HG02981 (cell line): ENCODE measurements around the gene SYNPO.

Experiments used
- ATAC-seq: cut with Tn5 transposase; IDR thresholded peaks from one replicate; pipeline ENCODE4 v1.9.1; 2021; ENCODE audit warnings: mild to moderate bottlenecking, moderate library complexity; ENCODE audit not compliant: unreplicated experiment

Gene SYNPO

DNA sequence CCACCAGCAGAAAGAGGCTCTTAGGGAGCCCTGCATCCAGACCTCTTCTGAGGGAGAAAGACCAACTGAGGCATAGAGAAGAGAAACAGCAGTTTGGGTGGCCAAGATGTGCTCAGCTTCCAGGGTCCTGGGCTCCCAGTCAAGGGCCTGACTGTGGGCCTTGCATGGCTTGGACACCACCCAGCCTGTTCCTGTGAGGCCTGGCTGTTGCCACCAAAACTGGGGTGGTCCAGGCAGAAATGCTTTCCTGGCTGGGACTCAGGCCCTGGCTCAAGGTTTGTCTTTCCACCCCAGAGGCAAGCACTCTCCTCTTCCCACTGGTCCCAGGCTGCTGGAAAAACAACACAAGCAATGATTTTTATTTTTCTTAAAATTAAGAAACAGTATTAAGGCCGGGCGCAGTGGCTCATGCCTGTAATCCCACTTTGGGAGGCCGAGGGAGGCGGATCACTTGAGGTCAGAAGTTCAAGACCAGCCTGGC lies 33.9 kb downstream of the SYNPO start:
- no peak for ATAC-seq

DNA sequence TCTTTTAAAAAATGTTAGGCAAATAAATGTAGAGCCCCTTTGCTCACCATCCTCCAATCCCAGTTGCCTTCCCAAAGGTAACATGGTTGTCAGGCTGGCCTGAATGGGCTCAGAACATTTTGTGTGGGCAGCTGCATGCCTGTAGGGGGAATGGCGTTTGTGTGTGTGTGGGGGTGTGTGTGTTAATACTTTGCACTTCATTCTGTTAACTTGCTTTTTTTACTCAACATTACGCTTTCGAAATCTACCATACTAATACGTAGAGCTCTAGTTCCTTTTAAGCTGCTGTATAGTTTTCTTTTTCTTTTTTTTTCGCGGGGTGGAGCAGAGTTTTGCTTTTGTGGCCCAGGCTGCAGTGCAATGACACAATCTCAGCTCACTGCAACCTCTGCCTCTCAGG lies 34.6 kb downstream of the SYNPO start:
- ATAC-seq: no peak

DNA sequence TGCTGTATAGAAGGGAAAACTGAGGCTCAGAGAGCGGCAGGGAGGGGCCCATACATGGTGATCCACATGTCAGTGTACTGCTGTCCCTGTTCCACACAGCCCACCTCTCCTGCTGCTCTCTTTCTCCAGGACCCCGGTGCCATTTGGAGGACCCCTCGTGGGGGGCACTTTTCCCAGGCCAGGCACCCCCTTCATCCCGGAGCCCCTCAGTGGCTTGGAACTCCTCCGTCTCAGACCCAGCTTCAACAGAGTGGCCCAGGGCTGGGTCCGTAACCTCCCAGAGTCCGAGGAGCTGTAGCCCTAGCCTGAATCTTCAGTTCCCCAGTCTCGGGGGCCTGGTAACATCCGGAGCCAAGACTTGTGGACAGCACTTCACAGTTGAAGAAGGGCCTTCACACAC lies 36.1 kb downstream of the SYNPO start:
- ATAC-seq: no peak

DNA sequence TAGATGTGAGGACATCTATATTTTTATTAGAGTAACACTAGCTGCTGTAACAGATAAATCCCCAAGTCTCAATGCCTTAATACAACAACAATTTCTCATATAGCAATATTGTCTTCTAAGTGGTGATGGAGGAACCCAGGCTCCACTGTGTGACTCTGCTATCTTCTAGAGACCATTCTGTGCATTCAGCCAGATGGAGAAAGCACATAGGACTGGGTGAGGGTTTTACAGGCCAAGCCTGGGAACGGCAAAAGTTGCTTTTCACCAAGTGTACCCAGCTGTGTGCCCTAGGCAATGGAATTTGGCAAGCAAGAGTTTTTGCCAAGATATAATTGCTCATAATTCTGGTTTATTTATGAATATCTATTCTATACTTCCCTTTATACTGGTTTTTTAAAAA lies 48.7 kb downstream of the SYNPO start:
- no peak for ATAC-seq

DNA sequence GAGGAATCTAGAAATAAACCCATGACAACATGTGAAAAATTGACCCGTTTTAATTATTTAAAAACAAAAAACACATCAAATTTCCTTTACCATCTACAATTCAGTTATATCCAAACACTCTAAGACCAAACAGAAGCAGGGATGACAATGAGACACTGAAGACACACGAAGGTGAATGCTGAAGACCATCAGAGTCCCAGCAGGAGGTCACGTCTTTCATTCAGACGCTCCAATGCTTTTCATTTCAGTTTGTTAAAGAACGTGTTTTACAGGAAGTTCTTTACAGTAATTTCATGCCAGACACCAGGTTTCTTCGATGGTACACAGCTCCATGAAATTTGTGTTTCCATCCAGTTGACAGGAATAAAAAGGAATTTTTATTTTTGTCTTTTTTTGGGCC lies 50.3 kb downstream of the SYNPO start:
- ATAC-seq: no peak

DNA sequence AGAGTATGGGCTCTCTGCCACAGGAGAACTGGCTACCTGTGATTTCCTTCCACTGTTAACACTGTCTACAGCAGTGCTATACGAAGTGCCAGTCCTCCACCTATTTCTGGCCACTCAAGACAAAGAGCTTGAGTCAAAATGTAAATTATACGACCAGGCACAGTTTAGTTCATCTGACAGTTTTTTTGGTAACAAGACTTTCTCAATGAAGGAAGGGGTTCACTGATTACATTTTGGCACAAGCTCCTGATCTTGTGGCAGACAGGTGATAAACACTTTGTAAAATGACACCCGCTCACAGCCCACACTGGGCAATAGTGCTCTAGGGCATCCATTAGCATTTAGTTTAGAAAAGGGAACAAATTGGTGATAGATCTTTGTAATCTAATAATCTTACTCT lies 51.8 kb downstream of the SYNPO start:
- no peak for ATAC-seq

DNA sequence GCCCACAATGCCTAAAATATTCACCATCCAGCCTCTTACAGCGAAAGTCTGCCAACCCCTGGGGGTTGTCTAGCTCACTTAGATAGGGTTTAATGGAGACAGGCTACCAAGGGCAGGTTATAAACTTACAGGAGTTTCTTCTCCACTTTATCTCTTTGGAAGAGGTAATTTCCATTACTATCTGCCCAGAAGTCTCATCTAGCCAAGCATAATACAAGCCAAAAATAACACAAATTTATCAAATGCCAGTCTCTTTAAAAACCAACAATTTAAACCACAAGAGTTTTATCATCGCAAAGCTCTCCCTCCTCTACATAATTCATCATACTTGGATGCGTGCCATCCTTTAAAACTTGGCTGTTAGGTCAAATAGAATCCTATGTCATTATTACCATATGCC lies 54.2 kb downstream of the SYNPO start:
- ATAC-seq: no peak

DNA sequence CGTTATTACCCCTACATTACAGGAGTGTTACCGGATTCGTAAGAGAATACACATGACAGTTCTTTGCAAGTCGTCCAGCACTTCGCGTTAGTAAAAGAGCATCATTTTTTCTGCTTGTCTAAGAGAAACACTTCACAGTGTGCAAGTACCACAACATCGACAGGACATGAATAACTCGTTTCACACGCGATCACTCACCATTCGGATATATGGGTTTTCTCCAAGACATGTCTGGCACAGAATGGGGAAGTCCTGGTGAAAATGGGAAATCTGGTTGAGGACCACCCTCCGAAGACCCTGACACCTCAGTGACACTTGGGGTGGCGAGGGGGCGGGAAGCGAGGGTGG lies 59.8 kb downstream of the SYNPO start:
- no peak for ATAC-seq

DNA sequence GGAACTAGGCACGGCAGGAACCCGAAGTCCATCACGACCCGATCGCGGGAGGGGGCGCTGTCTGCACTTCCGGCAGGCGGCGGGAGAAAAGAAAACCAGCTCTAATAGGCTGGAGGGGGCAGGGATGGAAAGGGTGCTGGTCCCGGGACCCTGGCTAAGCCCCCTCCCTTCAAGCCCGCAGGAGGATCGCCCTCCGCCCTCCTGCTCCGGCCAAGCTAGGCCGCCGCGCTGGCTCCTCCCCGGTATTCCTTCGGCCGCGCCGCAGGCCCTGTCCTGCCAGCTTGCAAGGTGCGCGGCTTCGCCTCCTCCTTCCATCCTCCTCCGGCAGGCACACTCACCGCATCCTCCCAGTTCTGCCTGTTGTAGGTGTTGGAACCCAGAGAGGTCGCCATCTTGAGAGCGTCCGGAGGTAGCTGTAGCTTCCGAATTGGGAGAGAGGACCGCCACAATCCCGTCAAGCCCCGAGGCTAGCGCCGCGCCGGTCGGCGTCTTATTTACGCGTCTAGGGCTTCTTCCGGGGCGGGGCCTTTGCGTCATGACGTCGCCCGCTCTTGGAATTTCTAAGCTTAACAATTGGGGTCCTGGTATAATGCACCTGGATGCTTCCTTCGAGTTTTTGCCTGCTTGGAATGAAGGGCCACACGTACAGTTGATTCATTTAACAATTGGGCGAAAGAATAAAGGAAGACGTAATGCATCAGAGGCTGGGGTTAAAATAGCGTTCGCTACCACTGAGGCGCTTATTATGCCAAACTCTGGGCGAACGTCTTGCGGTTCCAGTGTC lies 60.3 kb downstream of the SYNPO start, which contains the start of gene RBM22:
RBM22 (minus strand) TSS at position 469 of the 784 bp plus-strand sequence; CDS start at position 392, 77 bp downstream.
- peak; percentile 95 for ATAC-seq

DNA sequence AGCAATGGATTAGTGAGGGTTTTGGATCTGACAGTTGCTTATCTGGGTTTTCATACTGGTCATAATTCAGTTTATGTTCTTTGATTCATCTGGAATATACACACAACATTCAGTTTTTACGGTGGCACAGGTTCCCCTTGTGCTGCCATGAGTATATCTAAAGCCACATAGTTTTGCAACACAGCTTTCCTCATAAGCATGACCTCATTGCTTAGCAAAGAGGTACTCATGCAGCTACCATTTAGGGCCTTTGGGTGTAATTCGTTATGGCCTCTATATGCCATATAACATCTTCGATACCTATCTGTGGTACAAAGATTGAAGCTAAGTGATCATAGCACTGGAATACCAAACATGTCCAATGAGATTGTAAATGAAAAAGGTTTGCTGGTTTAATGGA lies 63.3 kb downstream of the SYNPO start:
- no peak for ATAC-seq

DNA sequence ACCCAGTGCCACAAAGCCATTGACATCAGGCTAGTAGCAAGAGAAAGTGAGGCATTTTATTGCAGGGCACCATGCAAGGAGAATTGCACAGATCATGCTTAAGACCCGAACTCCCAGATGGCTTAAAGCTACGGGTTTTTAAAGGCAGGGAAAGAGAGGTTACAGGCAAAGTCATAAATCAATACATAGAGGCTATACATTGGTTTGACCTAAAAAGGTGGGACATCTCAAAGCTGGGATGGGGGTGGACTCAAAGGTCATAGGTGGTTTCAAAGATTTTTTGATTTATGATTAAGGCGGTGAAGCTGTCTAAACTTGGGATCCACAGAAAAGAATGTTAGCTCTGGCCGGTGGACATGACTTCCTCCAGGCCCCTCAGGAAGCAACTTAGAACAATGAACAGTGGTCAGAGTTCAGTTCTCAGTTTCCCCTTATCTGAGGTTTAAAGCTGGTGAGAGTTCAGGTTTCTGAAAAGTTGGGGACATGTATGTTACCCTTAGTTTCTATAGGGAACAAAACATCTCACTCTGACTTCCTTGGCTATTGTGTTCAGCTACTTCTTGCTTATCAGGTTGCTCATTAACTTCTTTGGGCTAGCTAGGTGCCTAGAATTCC lies 66.4 kb downstream of the SYNPO start:
- no peak for ATAC-seq
